GM12875 (cell line): Measurements from ENCODE around the gene SMIM20.

Experiments used
- H3K4me3 ChIP-seq: one replicate; pipeline ENCODE4 v1.5.1; 2011; ENCODE audit warnings: low read depth, low read length, control low read depth
- CTCF ChIP-seq: IDR thresholded peaks from 2 replicates; pipeline ENCODE4 v1.5.1; 2011; ENCODE audit warnings: low read depth, mild to moderate bottlenecking, control low read depth, inconsistent platforms, low read length, moderate library complexity, borderline replicate concordance; ENCODE audit not compliant: insufficient read depth

SMIM20 gene

GRCh38 chr4:25956260-25956659, 42.2 kb downstream of the SMIM20 start:
- H3K4me3 ChIP-seq, result no peak overlapping the region
- TF ChIP-seq CTCF, result no peak

GRCh38 chr4:25958110-25958509, 44.1 kb downstream of the SMIM20 start:
- no peak overlapping the region for H3K4me3 ChIP-seq
- TF ChIP-seq CTCF, result no peak

- TF ChIP-seq CTCF, result no peak
- no peak overlapping the region for H3K4me3 ChIP-seq
These were observed 48.4 kb downstream of the SMIM20 start for GRCh38 chr4:25962393-25962792.

- H3K4me3 ChIP-seq, result no peak overlapping the region
- no peak for TF ChIP-seq CTCF
These were observed 51.6 kb downstream of the SMIM20 start for GRCh38 chr4:25965629-25966028.

- no peak overlapping the region for H3K4me3 ChIP-seq
- TF ChIP-seq CTCF, result no peak
These were observed 52.2 kb downstream of the SMIM20 start for GRCh38 chr4:25966171-25966570.

GRCh38 chr4:25969374-25970155, 55.5 kb downstream of the SMIM20 start:
- no peak for TF ChIP-seq CTCF

GRCh38 chr4:25970226-25970675, 56.2 kb downstream of the SMIM20 start:
- H3K4me3 ChIP-seq, result no peak overlapping the region
- TF ChIP-seq CTCF, result no peak

More at GRCh38 chr4:25969374-25970155, 55.5 kb downstream of the SMIM20 start:
- H3K4me3 ChIP-seq, result no peak overlapping the region
